Measurements from ENCODE around the gene ZEB2. TPM values are rescaled to one million over a fixed set of nuclear protein-coding genes. Genes with fewer than 3 reads are reported as not detected.
"Not testable (repeated sequence)": the region's sequence is repeated elsewhere in the genome, so short reads cannot be mapped to it uniquely, and the experiment has no call there.

Gene ZEB2
- polyA plus RNA-seq, 3 donors from 2014 or later, result 56.5 to 115 (median 62.3) TPM

DNA sequence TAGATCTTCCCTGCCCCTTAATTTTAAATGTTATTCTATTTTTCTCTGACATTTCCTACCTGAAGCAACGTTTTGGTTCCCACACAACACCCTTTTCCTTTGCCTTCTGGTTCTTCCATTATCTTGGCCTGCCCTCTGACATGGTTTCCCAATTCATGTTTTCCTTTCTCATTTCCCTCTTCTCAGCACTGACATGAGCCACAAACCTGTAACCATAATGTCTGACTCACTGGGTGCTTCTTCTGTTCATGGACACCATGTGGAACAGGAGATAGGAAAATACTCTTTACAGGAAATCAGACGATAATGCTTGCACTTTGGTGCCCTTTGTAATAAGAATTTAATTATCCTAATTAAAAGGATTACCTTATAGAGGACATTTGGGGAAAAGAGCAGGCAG is 142.0 kb downstream of the ZEB2 start:
- no peaks in the 10 kb centered on the region for H3K9me3 Mint-ChIP-seq
- H3K36me3 Mint-ChIP-seq, result no peaks in the 10 kb centered on the region
- peaks cover 7 to 38% (median 11%) of the 10 kb centered on the region in 3 donors for H3K27me3 Mint-ChIP-seq (ENCODE audit: low read depth in 3 of 3)
- H3K4me1 Mint-ChIP-seq, result peaks cover 40 to 41% of the 10 kb centered on the region in 2 donors
- DNase-seq, result no peak
- H3K27ac Mint-ChIP-seq, result peak overlapping the region in 1 of 6 donors; percentile 5
- H3K4me3 Mint-ChIP-seq, result no peak overlapping the region

DNA sequence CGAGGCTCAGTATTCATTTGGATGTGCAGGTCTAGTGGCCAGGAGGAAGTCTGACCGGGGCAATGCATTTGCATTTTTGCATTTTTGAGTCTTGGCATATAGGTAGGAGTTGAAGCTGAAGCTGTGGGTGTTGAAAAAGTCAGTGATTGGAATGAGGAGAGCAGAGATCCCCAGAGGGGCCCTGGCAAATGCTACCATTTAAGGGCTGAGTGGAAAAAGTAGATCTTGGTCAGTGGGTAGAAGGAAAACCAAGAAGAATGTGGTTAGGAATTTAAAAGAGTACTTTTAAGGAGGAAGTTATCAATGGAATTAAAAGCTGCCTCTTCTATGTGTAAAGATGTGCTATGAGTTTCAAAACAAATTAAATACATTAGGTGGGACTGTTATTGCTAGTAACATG is 143.0 kb downstream of the ZEB2 start:
- Mint-ChIP-seq H3K4me3 (no peak overlapping the region), H3K36me3 (no peaks in the 10 kb centered on the region), H3K27ac (no peak overlapping the region), H3K27me3 (ENCODE audit: low read depth in 3 of 3) (peaks cover 5 to 32% (median 7%) of the 10 kb centered on the region in 3 donors), H3K9me3 (no peaks in the 10 kb centered on the region), H3K4me1 (peaks cover 30 to 33% of the 10 kb centered on the region in 2 donors)
- no peak for DNase-seq

GRCh38 chr2:144376460-144376859 is 143.5 kb downstream of the ZEB2 start:
- Mint-ChIP-seq H3K27ac (no peak overlapping the region), H3K27me3 (ENCODE audit: low read depth in 3 of 3) (peaks cover 2 to 30% (median 7%) of the 10 kb centered on the region in 3 donors)

DNA sequence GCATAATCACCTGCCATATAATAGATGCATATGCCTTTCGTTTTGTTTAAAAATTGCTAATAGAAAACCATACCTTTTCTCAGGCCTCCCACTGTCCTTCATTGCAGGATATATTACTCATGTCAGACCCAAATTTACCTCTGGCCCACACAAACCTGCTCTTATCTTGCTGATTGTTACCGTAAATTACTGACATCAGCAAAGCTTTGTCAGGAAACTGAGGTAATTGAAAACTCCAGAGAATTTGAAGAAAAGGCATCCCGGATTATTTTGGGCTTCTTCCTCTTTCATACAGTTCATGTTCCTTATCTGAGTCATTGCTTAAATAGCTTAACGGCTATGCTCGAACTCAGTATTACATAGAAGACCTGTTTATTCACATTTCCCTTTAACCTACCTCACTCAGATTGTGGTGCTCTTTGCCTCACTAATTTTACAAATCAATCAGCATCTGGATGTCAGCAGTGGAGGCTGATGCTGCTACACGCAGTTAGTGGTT is 145.7 kb downstream of the ZEB2 start:
- Mint-ChIP-seq H3K36me3 (no peaks in the 10 kb centered on the region), H3K27ac (no peak overlapping the region), H3K27me3 (ENCODE audit: low read depth in 3 of 3) (peaks cover 2 to 14% (median 7%) of the 10 kb centered on the region in 3 donors), H3K4me1 (peaks cover 14 to 28% of the 10 kb centered on the region in 2 donors), H3K9me3 (no peaks in the 10 kb centered on the region), H3K4me3 (no peak overlapping the region)
- no peak for DNase-seq

More at GRCh38 chr2:144376460-144376859, 143.5 kb downstream of the ZEB2 start:
- H3K4me1 Mint-ChIP-seq, result peaks cover 25 to 33% of the 10 kb centered on the region in 2 donors
- no peak for DNase-seq
- no peaks in the 10 kb centered on the region for H3K9me3 Mint-ChIP-seq
- no peaks in the 10 kb centered on the region for H3K36me3 Mint-ChIP-seq
- no peak overlapping the region for H3K4me3 Mint-ChIP-seq

DNA sequence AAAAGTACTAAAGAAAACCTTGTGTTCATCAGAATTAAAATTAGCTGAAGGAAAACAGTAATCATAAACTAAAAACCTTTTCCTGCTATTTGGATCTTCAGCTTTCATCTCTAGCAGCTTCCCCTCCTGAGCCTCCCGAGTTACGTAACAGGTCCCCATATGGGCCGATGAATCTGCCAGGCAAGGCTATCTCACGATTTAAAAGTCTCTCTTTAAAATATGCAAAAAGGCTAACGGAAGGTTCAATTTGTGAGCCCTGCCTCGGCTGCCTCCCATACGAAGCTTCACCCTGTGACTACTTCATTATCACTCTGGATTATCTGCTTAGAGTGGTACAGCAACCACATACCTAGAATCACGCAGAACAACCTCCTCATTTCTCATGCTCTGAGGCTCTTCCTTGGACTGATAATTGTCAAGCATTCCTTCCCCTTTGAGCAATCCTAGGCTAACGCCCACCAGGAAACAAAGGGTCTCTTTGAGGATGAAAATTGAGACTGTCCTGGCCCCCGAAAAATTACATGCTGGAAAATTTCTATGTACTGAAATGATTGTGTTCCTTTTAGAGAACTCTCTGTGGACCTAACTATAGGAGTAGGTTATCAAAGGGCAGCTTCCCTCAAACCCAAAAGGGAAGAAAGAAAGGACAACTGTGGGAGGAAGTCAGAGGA is 147.4 kb downstream of the ZEB2 start:
- H3K9me3 Mint-ChIP-seq, result no peaks in the 10 kb centered on the region
- no peak for DNase-seq
- no peak overlapping the region for H3K4me3 Mint-ChIP-seq
- peaks cover 2 to 5% (median 5%) of the 10 kb centered on the region in 3 donors for H3K27me3 Mint-ChIP-seq (ENCODE audit: low read depth in 3 of 3)
- no peaks in the 10 kb centered on the region for H3K36me3 Mint-ChIP-seq
- H3K27ac Mint-ChIP-seq, result no peak overlapping the region
- peaks cover 10 to 23% of the 10 kb centered on the region in 2 donors for H3K4me1 Mint-ChIP-seq

DNA sequence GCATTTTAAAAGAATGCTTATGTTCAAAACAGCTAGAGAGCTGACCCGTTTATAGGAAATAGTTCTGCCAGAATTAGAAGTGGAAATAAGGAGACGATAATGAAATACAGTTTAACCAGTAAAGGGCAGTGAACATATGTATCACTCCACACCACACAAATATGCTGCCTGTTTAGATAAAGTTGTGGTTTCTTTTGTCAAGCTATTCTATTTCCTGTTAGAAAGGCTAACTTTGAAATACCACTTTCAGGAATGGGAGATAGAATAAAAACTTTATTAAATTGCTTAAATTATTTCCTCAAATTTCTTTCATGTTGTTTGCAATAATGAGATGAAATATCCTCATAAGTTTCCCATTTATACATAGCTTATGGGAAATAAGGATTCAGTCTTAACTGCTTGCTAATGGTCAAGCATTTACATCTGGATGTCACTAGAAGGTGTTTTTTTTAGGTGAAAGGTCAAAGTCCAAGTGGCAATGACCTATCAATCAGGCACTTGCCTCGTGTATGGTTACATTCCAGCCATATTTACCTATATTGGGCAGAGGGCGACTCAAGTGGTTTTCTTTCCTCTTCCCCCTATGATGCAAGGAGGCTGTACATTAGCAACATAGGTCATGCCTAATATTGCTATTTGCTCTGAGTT is 148.9 kb downstream of the ZEB2 start:
- no peak for DNase-seq
- H3K36me3 Mint-ChIP-seq, result no peaks in the 10 kb centered on the region
- peaks cover 10 to 23% of the 10 kb centered on the region in 2 donors for H3K4me1 Mint-ChIP-seq
- peak overlapping the region in 3 of 5 donors; percentile 40 to 69 (median 54) for H3K4me3 Mint-ChIP-seq
- no peaks in the 10 kb centered on the region for H3K9me3 Mint-ChIP-seq
- peak overlapping the region in 1 of 6 donors; percentile 10 for H3K27ac Mint-ChIP-seq
- H3K27me3 Mint-ChIP-seq (ENCODE audit: low read depth in 3 of 3), result peaks cover 2 to 5% (median 3%) of the 10 kb centered on the region in 3 donors

DNA sequence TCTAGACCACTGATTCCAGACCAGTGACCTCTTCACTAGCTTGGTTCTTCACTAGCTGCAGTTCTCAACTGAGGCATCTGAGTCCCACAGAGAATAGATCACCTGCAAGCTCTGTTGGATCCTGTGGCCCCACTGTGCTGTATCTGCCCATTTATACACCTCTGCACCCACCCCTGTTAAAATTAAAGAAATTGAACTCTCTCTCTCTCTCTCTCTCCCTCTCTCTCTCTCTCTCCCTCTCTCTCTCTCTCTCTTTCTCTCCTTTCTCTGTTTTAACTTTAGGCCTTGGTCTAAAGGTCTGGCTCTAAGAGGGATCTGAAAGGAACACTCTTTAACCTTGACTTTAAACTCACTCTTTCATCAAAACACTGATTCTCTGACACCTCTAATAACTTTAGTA is 150.5 kb downstream of the ZEB2 start:
- no peaks in the 10 kb centered on the region for H3K9me3 Mint-ChIP-seq
- H3K4me1 Mint-ChIP-seq, result peaks cover 10 to 23% of the 10 kb centered on the region in 2 donors
- H3K27ac Mint-ChIP-seq, result no peak overlapping the region
- no peaks in the 10 kb centered on the region for H3K36me3 Mint-ChIP-seq
- H3K4me3 Mint-ChIP-seq, result no peak overlapping the region
- peaks cover 0 to 2% (median 0%) of the 10 kb centered on the region in 3 donors for H3K27me3 Mint-ChIP-seq (ENCODE audit: low read depth in 3 of 3)
- no peak for DNase-seq

GRCh38 chr2:144366825-144367429 is 153.0 kb downstream of the ZEB2 start:
- Mint-ChIP-seq H3K27ac (no peak overlapping the region), H3K27me3 (ENCODE audit: low read depth in 3 of 3) (peaks cover 0 to 2% (median 0%) of the 10 kb centered on the region in 3 donors), H3K4me3 (no peak overlapping the region), H3K36me3 (no peaks in the 10 kb centered on the region), H3K9me3 (no peaks in the 10 kb centered on the region), H3K4me1 (peaks cover 10 to 22% of the 10 kb centered on the region in 2 donors)
- no peak for DNase-seq

DNA sequence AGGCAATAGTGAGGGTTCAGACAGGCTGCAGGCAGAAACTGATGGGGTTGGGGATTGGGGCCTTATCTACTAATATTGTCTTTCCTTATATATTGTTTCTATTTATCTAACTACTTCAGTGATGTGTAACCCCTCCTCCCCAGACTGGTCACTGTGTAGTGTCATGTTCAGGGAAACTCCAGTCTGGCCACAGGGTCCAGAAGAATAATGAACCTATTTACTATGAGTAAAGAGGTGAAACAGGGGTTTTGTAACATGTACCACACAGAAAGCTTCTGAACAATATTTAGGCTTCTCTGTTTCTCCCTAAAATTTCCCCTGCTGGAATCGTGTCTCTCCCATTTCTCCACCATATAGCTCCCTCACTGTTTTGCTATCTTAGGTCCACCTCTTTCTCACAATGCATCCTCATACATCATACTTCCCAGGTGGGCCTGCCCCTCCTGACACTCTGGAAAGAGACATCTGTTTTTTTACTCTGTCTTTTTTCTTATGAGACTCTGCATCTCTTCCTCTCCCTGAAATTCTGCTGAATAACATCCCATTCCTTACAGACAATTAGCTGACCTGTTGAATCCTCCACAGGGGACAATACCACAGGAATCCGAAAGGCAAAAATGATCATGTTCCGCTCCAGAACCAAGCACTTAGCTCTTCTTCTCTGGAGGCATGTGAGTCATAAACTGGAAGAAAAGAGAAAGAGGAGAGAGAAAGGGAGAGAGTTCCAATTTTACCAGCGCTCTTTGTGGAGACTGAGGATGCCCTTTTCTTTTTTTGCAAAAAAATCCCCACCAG is 154.8 kb downstream of the ZEB2 start:
- Mint-ChIP-seq H3K36me3 (no peaks in the 10 kb centered on the region), H3K27ac (no peak overlapping the region), H3K27me3 (ENCODE audit: low read depth in 3 of 3) (peaks cover 0 to 2% (median 0%) of the 10 kb centered on the region in 3 donors), H3K9me3 (no peaks in the 10 kb centered on the region), H3K4me1 (peaks cover 2 to 4% of the 10 kb centered on the region in 2 donors), H3K4me3 (no peak overlapping the region)
- no peak for DNase-seq

GRCh38 chr2:144364247-144364646 is 155.7 kb downstream of the ZEB2 start:
- not testable (repeated sequence) for DNase-seq; H3K4me1 Mint-ChIP-seq; H3K4me3 Mint-ChIP-seq; H3K27ac Mint-ChIP-seq; H3K27me3 Mint-ChIP-seq (ENCODE audit: low read depth in 3 of 3); H3K36me3 Mint-ChIP-seq; H3K9me3 Mint-ChIP-seq

- no peak for DNase-seq
- H3K4me3 Mint-ChIP-seq, result no peak overlapping the region
- H3K4me1 Mint-ChIP-seq, result no peaks in the 10 kb centered on the region
- no peaks in the 10 kb centered on the region for H3K9me3 Mint-ChIP-seq
- no peak overlapping the region for H3K27ac Mint-ChIP-seq
- no peaks in the 10 kb centered on the region for H3K36me3 Mint-ChIP-seq
- peaks cover 0 to 2% (median 0%) of the 10 kb centered on the region in 3 donors for H3K27me3 Mint-ChIP-seq (ENCODE audit: low read depth in 3 of 3)
Observed at GRCh38 chr2:144362401-144362800, 157.5 kb downstream of the ZEB2 start.

- Mint-ChIP-seq H3K27me3 (ENCODE audit: low read depth in 3 of 3) (peaks cover 0 to 2% (median 0%) of the 10 kb centered on the region in 3 donors), H3K27ac (no peak overlapping the region), H3K36me3 (no peaks in the 10 kb centered on the region), H3K4me3 (no peak overlapping the region), H3K9me3 (no peaks in the 10 kb centered on the region), H3K4me1 (no peaks in the 10 kb centered on the region)
- no peak for DNase-seq
Observed at GRCh38 chr2:144361742-144362141, 158.2 kb downstream of the ZEB2 start.

DNA sequence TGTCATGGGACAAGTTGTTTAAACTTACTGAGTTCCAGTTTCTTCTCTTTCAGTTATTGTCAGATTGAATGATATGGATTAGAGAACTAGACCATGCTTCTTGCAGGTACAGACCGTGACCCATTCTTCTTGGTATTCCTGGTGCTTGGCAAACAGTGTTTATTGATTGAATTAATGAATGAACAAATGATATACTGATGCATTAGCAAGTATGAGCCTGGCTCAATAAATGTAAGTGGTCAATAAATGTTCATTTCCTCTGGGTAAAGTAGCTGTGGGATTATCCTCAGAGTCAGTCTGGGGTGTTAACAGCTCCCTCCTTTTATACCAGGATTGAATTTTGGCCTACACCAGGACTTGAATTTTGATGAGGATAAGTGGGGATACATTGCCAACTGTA is 160.2 kb downstream of the ZEB2 start:
- no peaks in the 10 kb centered on the region for H3K36me3 Mint-ChIP-seq
- H3K9me3 Mint-ChIP-seq, result no peaks in the 10 kb centered on the region
- H3K27me3 Mint-ChIP-seq (ENCODE audit: low read depth in 3 of 3), result peaks cover 0 to 2% (median 0%) of the 10 kb centered on the region in 3 donors

More for the DNA sequence above, 160.2 kb downstream of the ZEB2 start:
- no peaks in the 10 kb centered on the region for H3K4me1 Mint-ChIP-seq
- no peak for DNase-seq
- no peak overlapping the region for H3K4me3 Mint-ChIP-seq
- H3K27ac Mint-ChIP-seq, result no peak overlapping the region

Data from immature natural killer cell (primary cell).